Upper lobe of right lung (tissue), 1 donor: ENCODE measurements around the gene SPRR2E. TPM values are rescaled to one million over a fixed set of nuclear protein-coding genes. Genes with fewer than 3 reads are reported as not detected.
A peak's percentile ranks its signal among the peaks of the same experiment; 100 is the strongest.
"Not testable (repeated sequence)": the region's sequence is repeated elsewhere in the genome, so short reads cannot be mapped to it uniquely, and the experiment has no call there.

Experiments used
- ATAC-seq: fragments of 200-7000 bp; cut with Tn5 transposase; one replicate; pipeline ENCODE4 v1.9.1; 2020; ENCODE audit warnings: mild to moderate bottlenecking, moderate library complexity
- DNase-seq: peaks from one replicate; pipeline ENCODE4 v3.0.0-alpha.2; 2020
- H3K27ac ChIP-seq: fragments of 200-600 bp; one replicate; pipeline ENCODE4 v1.8.0; 2022
- H3K27me3 ChIP-seq: fragments of 200-600 bp; one replicate; pipeline ENCODE4 v1.8.0; 2022; ENCODE audit warnings: mild to moderate bottlenecking
- H3K36me3 ChIP-seq: fragments of 200-600 bp; one replicate; pipeline ENCODE4 v1.8.0; 2022
- H3K4me1 ChIP-seq: fragments of 200-600 bp; one replicate; pipeline ENCODE4 v1.8.0; 2022
- H3K4me3 ChIP-seq: fragments of 200-600 bp; one replicate; pipeline ENCODE4 v1.8.0; 2022; ENCODE audit warnings: mild to moderate bottlenecking
- H3K9me3 ChIP-seq: fragments of 200-600 bp; one replicate; pipeline ENCODE4 v1.8.0; 2022
- CTCF ChIP-seq: fragments of 200-600 bp; IDR thresholded peaks from one replicate; pipeline ENCODE4 v1.8.0; 2022; ENCODE audit warnings: antibody characterized with exemption
- intact Hi-C: fragments of 100-400 bp; cut with DNase I; formaldehyde crosslinking; loops from one replicate; pipeline ENCODE4 v1.11.0; 2022
- total RNA-seq: library from RNA; stranded (reverse); fragmentation: NEBNext Ultra II Directional; extraction: Animal tissue kit (Norgen Biotek cat#: 25700); gene quantifications from one replicate; pipeline ENCODE4 v1.2.1, GENCODE V29; 2021
- donor health status: DM: no; HTN: yes; CAD: no; lungs with severe emphysema.

SPRR2E gene
- total RNA-seq, 1 donor from 2014 or later: not detected

GRCh38 chr1:153127296-153127695 is 33.0 kb upstream of the SPRR2E start:
- no peak overlapping the region for H3K27ac ChIP-seq
- no peaks in the 10 kb centered on the region for H3K4me1 ChIP-seq
- ATAC-seq (no peak), DNase-seq (no peak)
- intact Hi-C loops: no loop called here
- H3K9me3 ChIP-seq: no peaks in the 10 kb centered on the region
- no peak overlapping the region for H3K4me3 ChIP-seq
- no peaks in the 10 kb centered on the region for H3K36me3 ChIP-seq
- no peak for TF ChIP-seq CTCF
- H3K27me3 ChIP-seq: no peaks in the 10 kb centered on the region

- Histone ChIP-seq H3K4me3 (no peak overlapping the region), H3K27ac (no peak overlapping the region), H3K4me1 (no peaks in the 10 kb centered on the region), H3K27me3 (no peaks in the 10 kb centered on the region), H3K36me3 (no peaks in the 10 kb centered on the region), H3K9me3 (no peaks in the 10 kb centered on the region)
- intact Hi-C loops: no loop called here
- TF ChIP-seq CTCF: no peak
- no peak for ATAC-seq
- DNase-seq: no peak
Measured at GRCh38 chr1:153125536-153125935, 31.2 kb upstream of the SPRR2E start.

GRCh38 chr1:153123793-153124192 is 29.5 kb upstream of the SPRR2E start:
- intact Hi-C loops, H3K4me1 ChIP-seq, H3K27me3 ChIP-seq, H3K9me3 ChIP-seq, H3K4me3 ChIP-seq, ATAC-seq, DNase-seq, H3K27ac ChIP-seq, H3K36me3 ChIP-seq: not testable (repeated sequence)

DNA sequence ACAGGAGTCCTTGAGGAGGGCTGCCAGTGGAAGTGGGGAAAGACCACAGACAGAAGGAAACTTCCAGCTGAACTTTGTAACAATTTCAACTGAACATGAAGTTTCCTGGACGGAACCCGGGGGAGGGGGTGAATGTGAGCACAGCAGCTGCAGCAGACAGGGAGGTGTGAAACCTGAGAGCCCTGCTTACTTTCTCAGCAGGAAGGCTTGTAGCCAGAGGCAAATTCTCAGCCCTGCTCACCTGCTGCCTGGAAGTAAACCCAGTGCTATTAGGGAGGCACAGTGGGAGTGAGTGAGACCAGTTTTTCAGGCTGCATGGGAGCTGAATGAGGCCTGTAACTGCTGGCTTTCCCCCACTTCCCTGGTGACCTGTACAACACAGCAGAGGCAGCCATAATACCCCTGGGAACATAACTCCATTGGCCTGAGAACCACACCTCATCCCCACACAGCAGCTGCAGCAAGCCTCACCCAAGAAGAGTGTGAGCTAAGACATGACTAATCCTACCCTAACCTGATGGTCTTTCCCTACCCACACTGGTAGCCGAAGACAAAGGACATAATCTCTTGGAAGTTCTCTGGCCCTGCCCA is 28.6 kb upstream of the SPRR2E start:
- Histone ChIP-seq H3K27ac (no peak overlapping the region), H3K4me3 (no peak overlapping the region), H3K4me1 (no peaks in the 10 kb centered on the region), H3K9me3 (no peaks in the 10 kb centered on the region), H3K27me3 (no peaks in the 10 kb centered on the region), H3K36me3 (no peaks in the 10 kb centered on the region)
- TF ChIP-seq CTCF: no peak
- ATAC-seq: peak; percentile 12
- no peak for DNase-seq
- intact Hi-C loops: no loop called here

DNA sequence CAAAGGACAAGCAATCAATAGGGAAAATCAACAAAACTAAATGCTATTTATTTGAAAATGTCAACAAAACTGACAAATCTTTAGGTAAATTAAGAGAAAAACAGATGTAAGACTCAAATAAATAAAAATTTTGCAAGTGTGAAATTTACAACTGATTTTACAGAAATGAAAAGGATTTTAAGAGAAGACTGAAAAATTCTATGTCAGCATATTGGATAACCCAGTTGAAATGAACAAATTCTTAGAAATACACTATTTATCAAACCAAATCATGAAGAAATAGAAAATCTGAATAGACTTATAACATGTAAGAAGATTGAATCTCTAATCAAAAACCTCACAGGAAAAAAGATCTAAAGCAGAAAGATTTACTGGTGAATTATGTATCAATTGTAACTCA is 26.6 kb upstream of the SPRR2E start:
- ATAC-seq: no peak

DNA sequence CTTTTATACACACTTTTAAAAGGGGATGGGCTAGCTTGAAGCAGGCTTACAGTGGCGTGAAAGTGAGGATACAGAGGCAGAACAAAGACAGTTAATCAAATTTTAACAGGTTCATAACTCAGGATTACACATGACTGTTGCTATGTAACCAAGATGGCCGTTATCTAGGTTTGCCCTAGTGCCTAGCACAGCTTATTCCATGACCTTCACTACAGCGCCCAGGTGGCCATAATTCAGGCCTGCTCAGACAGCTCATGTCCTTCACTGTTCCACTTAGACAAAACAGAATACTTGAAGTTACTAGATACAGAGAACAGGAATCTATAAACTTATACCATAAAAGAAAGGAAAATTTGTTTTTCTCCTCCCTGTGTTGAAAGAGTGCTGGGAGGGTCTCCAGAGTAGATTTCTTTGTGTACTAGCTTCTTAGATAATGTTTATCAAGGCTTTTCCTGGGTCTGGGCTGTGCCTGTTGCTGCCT is 25.2 kb upstream of the SPRR2E start:
- Histone ChIP-seq H3K9me3 (no peaks in the 10 kb centered on the region), H3K27ac (no peak overlapping the region), H3K27me3 (no peaks in the 10 kb centered on the region), H3K4me3 (no peak overlapping the region), H3K4me1 (no peaks in the 10 kb centered on the region), H3K36me3 (no peaks in the 10 kb centered on the region)
- ATAC-seq (no peak), DNase-seq (no peak)
- intact Hi-C loops: no loop called here
- no peak for TF ChIP-seq CTCF

More for the DNA sequence above, 26.6 kb upstream of the SPRR2E start:
- intact Hi-C loops: no loop called here
- Histone ChIP-seq H3K9me3 (no peaks in the 10 kb centered on the region), H3K27ac (no peak overlapping the region), H3K4me3 (no peak overlapping the region), H3K27me3 (no peaks in the 10 kb centered on the region), H3K4me1 (no peaks in the 10 kb centered on the region), H3K36me3 (no peaks in the 10 kb centered on the region)
- DNase-seq: no peak
- no peak for TF ChIP-seq CTCF

GRCh38 chr1:153115264-153115663 is 20.9 kb upstream of the SPRR2E start:
- H3K27me3 ChIP-seq, intact Hi-C loops, H3K4me3 ChIP-seq, H3K4me1 ChIP-seq, H3K36me3 ChIP-seq, H3K27ac ChIP-seq, DNase-seq, ATAC-seq, H3K9me3 ChIP-seq: not testable (repeated sequence)
